NCI-H1048 (cell line): ENCODE measurements around the gene LARP4B.

Experiments
- DNase-seq: peaks from one replicate; lab custom pipeline; 2025; lab: John Stamatoyannopoulos, UW

LARP4B gene

GRCh38 chr10:807163-807957, 124.1 kb downstream of the LARP4B start:
- no peak for DNase-seq

GRCh38 chr10:806451-807162, 124.9 kb downstream of the LARP4B start:
- DNase-seq = no peak

- no peak for DNase-seq
These were observed 125.7 kb downstream of the LARP4B start for GRCh38 chr10:805620-806305.

GRCh38 chr10:804787-805619, 126.5 kb downstream of the LARP4B start:
- no peak for DNase-seq

GRCh38 chr10:804191-804781, 127.2 kb downstream of the LARP4B start:
- no peak for DNase-seq

- DNase-seq = no peak
These were observed 128.3 kb downstream of the LARP4B start for GRCh38 chr10:803041-803741.

GRCh38 chr10:802506-802905, 129.0 kb downstream of the LARP4B start:
- DNase-seq = no peak

- no peak for DNase-seq
These were observed 134.3 kb downstream of the LARP4B start for GRCh38 chr10:797179-797578.

GRCh38 chr10:796233-796632, 135.3 kb downstream of the LARP4B start:
- DNase-seq = no peak

GRCh38 chr10:794382-794956, 137.0 kb downstream of the LARP4B start:
- DNase-seq = no peak

GRCh38 chr10:792792-793100, 138.8 kb downstream of the LARP4B start:
- no peak for DNase-seq

GRCh38 chr10:792083-792791, 139.3 kb downstream of the LARP4B start:
- DNase-seq = no peak

GRCh38 chr10:791639-792038, 139.9 kb downstream of the LARP4B start:
- no peak for DNase-seq

- DNase-seq = no peak
These were observed 140.5 kb downstream of the LARP4B start for GRCh38 chr10:790821-791551.

GRCh38 chr10:789831-790701, 141.4 kb downstream of the LARP4B start:
- DNase-seq = no peak

GRCh38 chr10:788796-789748, 142.4 kb downstream of the LARP4B start:
- DNase-seq = no peak

GRCh38 chr10:787933-788651, 143.4 kb downstream of the LARP4B start:
- DNase-seq = no peak
